ENCODE measurements around the gene GNB1L.

The GNB1L gene

GRCh38 chr22:19797086-19798002 is 57.3 kb downstream of the GNB1L start:
- Histone ChIP-seq H3K27ac (replicated peaks) (no peak overlapping the region), H3K27me3 (ENCODE audit: insufficient read depth, poor library complexity, severe bottlenecking) (no peaks in the 10 kb centered on the region), H3K4me3 (replicated peaks; ENCODE audit: insufficient read depth, low read length) (no peak overlapping the region)
- DNase-seq (ENCODE audit: low read depth in 1 of 2, low spot score in 1 of 2), result no peak
- TF ChIP-seq POLR2AphosphoS5 (IDR thresholded peaks at IDR 0.05; ENCODE audit: low read depth), result no peak
- no peak for TF ChIP-seq SPI1 (IDR thresholded peaks at IDR 0.05; ENCODE audit: borderline replicate concordance, low read depth)
- TF ChIP-seq, protein P1, sequence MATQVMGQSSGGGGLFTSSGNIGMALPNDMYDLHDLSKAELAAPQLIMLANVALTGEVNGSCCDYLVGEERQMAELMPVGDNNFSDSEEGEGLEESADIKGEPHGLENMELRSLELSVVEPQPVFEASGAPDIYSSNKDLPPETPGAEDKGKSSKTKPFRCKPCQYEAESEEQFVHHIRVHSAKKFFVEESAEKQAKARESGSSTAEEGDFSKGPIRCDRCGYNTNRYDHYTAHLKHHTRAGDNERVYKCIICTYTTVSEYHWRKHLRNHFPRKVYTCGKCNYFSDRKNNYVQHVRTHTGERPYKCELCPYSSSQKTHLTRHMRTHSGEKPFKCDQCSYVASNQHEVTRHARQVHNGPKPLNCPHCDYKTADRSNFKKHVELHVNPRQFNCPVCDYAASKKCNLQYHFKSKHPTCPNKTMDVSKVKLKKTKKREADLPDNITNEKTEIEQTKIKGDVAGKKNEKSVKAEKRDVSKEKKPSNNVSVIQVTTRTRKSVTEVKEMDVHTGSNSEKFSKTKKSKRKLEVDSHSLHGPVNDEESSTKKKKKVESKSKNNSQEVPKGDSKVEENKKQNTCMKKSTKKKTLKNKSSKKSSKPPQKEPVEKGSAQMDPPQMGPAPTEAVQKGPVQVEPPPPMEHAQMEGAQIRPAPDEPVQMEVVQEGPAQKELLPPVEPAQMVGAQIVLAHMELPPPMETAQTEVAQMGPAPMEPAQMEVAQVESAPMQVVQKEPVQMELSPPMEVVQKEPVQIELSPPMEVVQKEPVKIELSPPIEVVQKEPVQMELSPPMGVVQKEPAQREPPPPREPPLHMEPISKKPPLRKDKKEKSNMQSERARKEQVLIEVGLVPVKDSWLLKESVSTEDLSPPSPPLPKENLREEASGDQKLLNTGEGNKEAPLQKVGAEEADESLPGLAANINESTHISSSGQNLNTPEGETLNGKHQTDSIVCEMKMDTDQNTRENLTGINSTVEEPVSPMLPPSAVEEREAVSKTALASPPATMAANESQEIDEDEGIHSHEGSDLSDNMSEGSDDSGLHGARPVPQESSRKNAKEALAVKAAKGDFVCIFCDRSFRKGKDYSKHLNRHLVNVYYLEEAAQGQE (IDR thresholded peaks at IDR 0.05; ENCODE audit: insufficient replicate concordance, low read depth), result no peak
- no peak for TF ChIP-seq GABPA (IDR thresholded peaks at IDR 0.05; ENCODE audit: low read depth)
- TF ChIP-seq, protein P2, sequence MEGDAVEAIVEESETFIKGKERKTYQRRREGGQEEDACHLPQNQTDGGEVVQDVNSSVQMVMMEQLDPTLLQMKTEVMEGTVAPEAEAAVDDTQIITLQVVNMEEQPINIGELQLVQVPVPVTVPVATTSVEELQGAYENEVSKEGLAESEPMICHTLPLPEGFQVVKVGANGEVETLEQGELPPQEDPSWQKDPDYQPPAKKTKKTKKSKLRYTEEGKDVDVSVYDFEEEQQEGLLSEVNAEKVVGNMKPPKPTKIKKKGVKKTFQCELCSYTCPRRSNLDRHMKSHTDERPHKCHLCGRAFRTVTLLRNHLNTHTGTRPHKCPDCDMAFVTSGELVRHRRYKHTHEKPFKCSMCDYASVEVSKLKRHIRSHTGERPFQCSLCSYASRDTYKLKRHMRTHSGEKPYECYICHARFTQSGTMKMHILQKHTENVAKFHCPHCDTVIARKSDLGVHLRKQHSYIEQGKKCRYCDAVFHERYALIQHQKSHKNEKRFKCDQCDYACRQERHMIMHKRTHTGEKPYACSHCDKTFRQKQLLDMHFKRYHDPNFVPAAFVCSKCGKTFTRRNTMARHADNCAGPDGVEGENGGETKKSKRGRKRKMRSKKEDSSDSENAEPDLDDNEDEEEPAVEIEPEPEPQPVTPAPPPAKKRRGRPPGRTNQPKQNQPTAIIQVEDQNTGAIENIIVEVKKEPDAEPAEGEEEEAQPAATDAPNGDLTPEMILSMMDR (IDR thresholded peaks at IDR 0.05; ENCODE audit: insufficient read depth, low read length), result no peak

- Histone ChIP-seq H3K4me3 (replicated peaks; ENCODE audit: insufficient read depth, low read length) (no peak overlapping the region), H3K27me3 (ENCODE audit: insufficient read depth, poor library complexity, severe bottlenecking) (no peaks in the 10 kb centered on the region), H3K27ac (replicated peaks) (no peak overlapping the region)
- no peak for TF ChIP-seq SPI1 (IDR thresholded peaks at IDR 0.05; ENCODE audit: borderline replicate concordance, low read depth)
- TF ChIP-seq, protein P2 (IDR thresholded peaks at IDR 0.05; ENCODE audit: insufficient read depth, low read length), result no peak
- TF ChIP-seq, protein P1 (IDR thresholded peaks at IDR 0.05; ENCODE audit: insufficient replicate concordance, low read depth), result no peak
- no peak for TF ChIP-seq POLR2AphosphoS5 (IDR thresholded peaks at IDR 0.05; ENCODE audit: low read depth)
- TF ChIP-seq GABPA (IDR thresholded peaks at IDR 0.05; ENCODE audit: low read depth), result no peak
- DNase-seq (ENCODE audit: low read depth in 1 of 2, low spot score in 1 of 2), result no peak
Observed at GRCh38 chr22:19796160-19796559, 58.5 kb downstream of the GNB1L start.

GRCh38 chr22:19795617-19796008 is 59.1 kb downstream of the GNB1L start:
- no peak for DNase-seq (ENCODE audit: low read depth in 1 of 2, low spot score in 1 of 2)
- Histone ChIP-seq H3K4me3 (replicated peaks; ENCODE audit: insufficient read depth, low read length) (no peak overlapping the region), H3K27me3 (ENCODE audit: insufficient read depth, poor library complexity, severe bottlenecking) (no peaks in the 10 kb centered on the region), H3K27ac (replicated peaks) (no peak overlapping the region)
- no peak for TF ChIP-seq GABPA (IDR thresholded peaks at IDR 0.05; ENCODE audit: low read depth)

GRCh38 chr22:19793661-19794310 is 60.9 kb downstream of the GNB1L start:
- Histone ChIP-seq H3K27me3 (ENCODE audit: insufficient read depth, poor library complexity, severe bottlenecking) (no peaks in the 10 kb centered on the region), H3K27ac (replicated peaks) (no peak overlapping the region), H3K4me3 (replicated peaks; ENCODE audit: insufficient read depth, low read length) (no peak overlapping the region)
- no peak for DNase-seq (ENCODE audit: low read depth in 1 of 2, low spot score in 1 of 2)
- TF ChIP-seq, protein P2 (IDR thresholded peaks at IDR 0.05; ENCODE audit: insufficient read depth, low read length), result no peak
- TF ChIP-seq POLR2AphosphoS5 (IDR thresholded peaks at IDR 0.05; ENCODE audit: low read depth), result no peak
- no peak for TF ChIP-seq SPI1 (IDR thresholded peaks at IDR 0.05; ENCODE audit: borderline replicate concordance, low read depth)
- TF ChIP-seq, protein P1 (IDR thresholded peaks at IDR 0.05; ENCODE audit: insufficient replicate concordance, low read depth), result no peak
- TF ChIP-seq GABPA (IDR thresholded peaks at IDR 0.05; ENCODE audit: low read depth), result no peak
